ENCODE data around the gene SLC38A11.
"Not testable (repeated sequence)": the region's sequence is repeated elsewhere in the genome, so short reads cannot be mapped to it uniquely, and the experiment has no call there.

SLC38A11 gene

GRCh38 chr2:164980688-164981087 lies 25.4 kb upstream of the SLC38A11 start:
- not testable (repeated sequence) for H3K36me3 ChIP-seq (ENCODE audit: insufficient read depth, low read length); H3K9ac ChIP-seq (ENCODE audit: low read depth, low read length); H3K9me3 ChIP-seq (ENCODE audit: control insufficient read depth, insufficient read depth, low read length); H3K4me1 ChIP-seq (ENCODE audit: insufficient read depth, low read length)

GRCh38 chr2:164979113-164979512 lies 23.8 kb upstream of the SLC38A11 start:
- H3K4me1 ChIP-seq (ENCODE audit: insufficient read depth, low read length), result peaks cover 7% of the 10 kb centered on the region; the same call in 1 of the 2 replicates
- H3K36me3 ChIP-seq (ENCODE audit: insufficient read depth, low read length), result no peaks in the 10 kb centered on the region
- no peaks in the 10 kb centered on the region for H3K9me3 ChIP-seq (ENCODE audit: control insufficient read depth, insufficient read depth, low read length)
- H3K9ac ChIP-seq (ENCODE audit: low read depth, low read length), result no peak overlapping the region

- H3K9ac ChIP-seq (ENCODE audit: low read depth, low read length); H3K4me1 ChIP-seq (ENCODE audit: insufficient read depth, low read length); H3K9me3 ChIP-seq (ENCODE audit: control insufficient read depth, insufficient read depth, low read length): not testable (repeated sequence)
Observed at GRCh38 chr2:164976875-164977470, 21.6 kb upstream of the SLC38A11 start.

GRCh38 chr2:164976301-164976700 lies 21.0 kb upstream of the SLC38A11 start:
- Histone ChIP-seq H3K4me1 (ENCODE audit: insufficient read depth, low read length) (peaks cover 6% of the 10 kb centered on the region; the same call in 1 of the 2 replicates), H3K36me3 (ENCODE audit: insufficient read depth, low read length) (no peaks in the 10 kb centered on the region), H3K9ac (ENCODE audit: low read depth, low read length) (no peak overlapping the region), H3K9me3 (ENCODE audit: control insufficient read depth, insufficient read depth, low read length) (no peaks in the 10 kb centered on the region)

More at GRCh38 chr2:164976875-164977470, 21.6 kb upstream of the SLC38A11 start:
- H3K36me3 ChIP-seq (ENCODE audit: insufficient read depth, low read length), result not testable (repeated sequence)

GRCh38 chr2:164975891-164976290 lies 20.6 kb upstream of the SLC38A11 start:
- Histone ChIP-seq H3K4me1 (ENCODE audit: insufficient read depth, low read length) (0 out of 2 replicates have a peak, but pooled peaks cover 3% of the 10 kb centered on the region), H3K36me3 (ENCODE audit: insufficient read depth, low read length) (no peaks in the 10 kb centered on the region), H3K9me3 (ENCODE audit: control insufficient read depth, insufficient read depth, low read length) (no peaks in the 10 kb centered on the region), H3K9ac (ENCODE audit: low read depth, low read length) (no peak overlapping the region)

- Histone ChIP-seq H3K9ac (ENCODE audit: low read depth, low read length) (no peak overlapping the region), H3K9me3 (ENCODE audit: control insufficient read depth, insufficient read depth, low read length) (no peaks in the 10 kb centered on the region), H3K36me3 (ENCODE audit: insufficient read depth, low read length) (no peaks in the 10 kb centered on the region), H3K4me1 (ENCODE audit: insufficient read depth, low read length) (no peaks in the 10 kb centered on the region)
Observed at GRCh38 chr2:164974221-164974620, 18.9 kb upstream of the SLC38A11 start.

- Histone ChIP-seq H3K9me3 (ENCODE audit: control insufficient read depth, insufficient read depth, low read length) (no peaks in the 10 kb centered on the region), H3K36me3 (ENCODE audit: insufficient read depth, low read length) (no peaks in the 10 kb centered on the region), H3K9ac (ENCODE audit: low read depth, low read length) (no peak overlapping the region), H3K4me1 (ENCODE audit: insufficient read depth, low read length) (no peaks in the 10 kb centered on the region)
Observed at GRCh38 chr2:164972216-164972615, 16.9 kb upstream of the SLC38A11 start.

- Histone ChIP-seq H3K36me3 (ENCODE audit: insufficient read depth, low read length) (no peaks in the 10 kb centered on the region), H3K4me1 (ENCODE audit: insufficient read depth, low read length) (no peaks in the 10 kb centered on the region), H3K9me3 (ENCODE audit: control insufficient read depth, insufficient read depth, low read length) (no peaks in the 10 kb centered on the region), H3K9ac (ENCODE audit: low read depth, low read length) (no peak overlapping the region)
Observed at GRCh38 chr2:164969909-164970690, 14.8 kb upstream of the SLC38A11 start.

GRCh38 chr2:164967781-164968228 lies 12.5 kb upstream of the SLC38A11 start:
- Histone ChIP-seq H3K9ac (ENCODE audit: low read depth, low read length) (no peak overlapping the region), H3K9me3 (ENCODE audit: control insufficient read depth, insufficient read depth, low read length) (no peaks in the 10 kb centered on the region), H3K36me3 (ENCODE audit: insufficient read depth, low read length) (no peaks in the 10 kb centered on the region), H3K4me1 (ENCODE audit: insufficient read depth, low read length) (no peaks in the 10 kb centered on the region)

GRCh38 chr2:164967361-164967760 lies 12.0 kb upstream of the SLC38A11 start:
- Histone ChIP-seq H3K9me3 (ENCODE audit: control insufficient read depth, insufficient read depth, low read length) (no peaks in the 10 kb centered on the region), H3K4me1 (ENCODE audit: insufficient read depth, low read length) (no peaks in the 10 kb centered on the region), H3K9ac (ENCODE audit: low read depth, low read length) (no peak overlapping the region), H3K36me3 (ENCODE audit: insufficient read depth, low read length) (no peaks in the 10 kb centered on the region)

- Histone ChIP-seq H3K9ac (ENCODE audit: low read depth, low read length) (no peak overlapping the region), H3K9me3 (ENCODE audit: control insufficient read depth, insufficient read depth, low read length) (no peaks in the 10 kb centered on the region), H3K36me3 (ENCODE audit: insufficient read depth, low read length) (no peaks in the 10 kb centered on the region), H3K4me1 (ENCODE audit: insufficient read depth, low read length) (no peaks in the 10 kb centered on the region)
Observed at GRCh38 chr2:164964700-164965099, 9.4 kb upstream of the SLC38A11 start.

GRCh38 chr2:164960159-164960558 lies 4.8 kb upstream of the SLC38A11 start:
- H3K9me3 ChIP-seq (ENCODE audit: control insufficient read depth, insufficient read depth, low read length), result no peaks in the 10 kb centered on the region
- no peaks in the 10 kb centered on the region for H3K36me3 ChIP-seq (ENCODE audit: insufficient read depth, low read length)
- no peaks in the 10 kb centered on the region for H3K4me1 ChIP-seq (ENCODE audit: insufficient read depth, low read length)
- H3K9ac ChIP-seq (ENCODE audit: low read depth, low read length), result no peak overlapping the region

- no peak overlapping the region for H3K9ac ChIP-seq (ENCODE audit: low read depth, low read length)
- no peaks in the 10 kb centered on the region for H3K4me1 ChIP-seq (ENCODE audit: insufficient read depth, low read length)
- no peaks in the 10 kb centered on the region for H3K36me3 ChIP-seq (ENCODE audit: insufficient read depth, low read length)
- H3K9me3 ChIP-seq (ENCODE audit: control insufficient read depth, insufficient read depth, low read length), result no peaks in the 10 kb centered on the region
Observed at GRCh38 chr2:164954186-164954585, 1.1 kb downstream of the SLC38A11 start.

- no peaks in the 10 kb centered on the region for H3K9me3 ChIP-seq (ENCODE audit: control insufficient read depth, insufficient read depth, low read length)
Observed at GRCh38 chr2:164953279-164953678, 2.0 kb downstream of the SLC38A11 start.

GRCh38 chr2:164952057-164952702 lies 3.1 kb downstream of the SLC38A11 start:
- Histone ChIP-seq H3K4me1 (ENCODE audit: insufficient read depth, low read length) (no peaks in the 10 kb centered on the region), H3K9me3 (ENCODE audit: control insufficient read depth, insufficient read depth, low read length) (no peaks in the 10 kb centered on the region), H3K9ac (ENCODE audit: low read depth, low read length) (no peak overlapping the region), H3K36me3 (ENCODE audit: insufficient read depth, low read length) (no peaks in the 10 kb centered on the region)

More at GRCh38 chr2:164953279-164953678, 2.0 kb downstream of the SLC38A11 start:
- no peaks in the 10 kb centered on the region for H3K4me1 ChIP-seq (ENCODE audit: insufficient read depth, low read length)
- H3K36me3 ChIP-seq (ENCODE audit: insufficient read depth, low read length), result no peaks in the 10 kb centered on the region
- H3K9ac ChIP-seq (ENCODE audit: low read depth, low read length), result no peak overlapping the region
